A673 (cell line): ENCODE results near the gene TENT5C. TPM values are rescaled to one million over a fixed set of nuclear protein-coding genes. Genes with fewer than 3 reads are reported as not detected.
A peak's percentile ranks its signal among the peaks of the same experiment; 100 is the strongest.

Experiments
- BruUV-seq: library from RNA; stranded (reverse); fragments of 400-500 nt; replicated peaks from 2 replicates; lab custom pipeline; 2021; lab: Mats Ljungman, UMichigan
- CTCF ChIA-PET: fragments of 300-600 bp; sonication (Branson Sonifier 250); formaldehyde crosslinking; loops from one replicate; lab custom pipeline; 2022; ENCODE audit warnings: antibody characterized with exemption; lab: Charles Lee
- POLR2A ChIA-PET: fragments of 300-600 bp; sonication (Branson Sonifier 250); formaldehyde crosslinking; loops from one replicate; lab custom pipeline; 2022; ENCODE audit warnings: antibody characterized with exemption; ENCODE audit not compliant: low non-redundant PET; lab: Charles Lee
- DNase-seq: peaks from one replicate; pipeline ENCODE4 v3.0.0-alpha.2; 2015; ENCODE audit warnings: low spot score
- H3K27ac ChIP-seq: fragments of 200-600 bp; sonication (generic); 2 replicates; pipeline ENCODE4 v1.5.1; 2016; ENCODE audit warnings: mixed run types, low read depth, mild to moderate bottlenecking, mixed read lengths, antibody characterized with exemption, low read length; ENCODE audit not compliant: poor library complexity, severe bottlenecking
- H3K27me3 ChIP-seq: fragments of 200-600 bp; sonication (generic); replicated peaks from 2 replicates; pipeline ENCODE4 v1.6.1; 2017; ENCODE audit warnings: mixed run types, low read depth, mild to moderate bottlenecking, mixed read lengths, antibody characterized with exemption, low read length; ENCODE audit not compliant: insufficient read depth, poor library complexity
- H3K36me3 ChIP-seq: fragments of 200-600 bp; sonication (generic); 2 replicates; pipeline ENCODE4 v1.6.1; 2016; ENCODE audit warnings: mixed run types, mild to moderate bottlenecking, mixed read lengths, antibody characterized with exemption, low read length; ENCODE audit not compliant: insufficient read depth, poor library complexity, severe bottlenecking
- H3K4me1 ChIP-seq: fragments of 200-600 bp; sonication (generic); 2 replicates; pipeline ENCODE4 v1.6.1; 2017; ENCODE audit warnings: mixed run types, mild to moderate bottlenecking, mixed read lengths, antibody characterized with exemption, low read length; ENCODE audit not compliant: insufficient read depth, poor library complexity, severe bottlenecking
- H3K4me3 ChIP-seq: fragments of 200-600 bp; sonication (generic); 2 replicates; pipeline ENCODE4 v1.5.1; 2016; ENCODE audit warnings: low read depth, mixed run types, mild to moderate bottlenecking, mixed read lengths, low read length; ENCODE audit not compliant: poor library complexity, severe bottlenecking
- H3K9me3 ChIP-seq: fragments of 200-600 bp; sonication (generic); 2 replicates; pipeline ENCODE4 v1.6.1; 2016; ENCODE audit warnings: mixed run types, low read depth, mild to moderate bottlenecking, mixed read lengths, antibody characterized with exemption, low read length; ENCODE audit not compliant: poor library complexity, severe bottlenecking
- CTCF ChIP-seq: fragments of 300-800, 200-600 bp; sonication (generic); conservative IDR thresholded peaks from 2 replicates; pipeline ENCODE4 v1.5.1; 2017; ENCODE audit warnings: low read depth, mild to moderate bottlenecking, antibody characterized with exemption, low read length, moderate library complexity, mixed read lengths
- EZH2 ChIP-seq: fragments of 200-600 bp; sonication (generic); IDR thresholded peaks from 2 replicates; pipeline ENCODE4 v1.6.1; 2017; ENCODE audit warnings: borderline replicate concordance, low read depth, mild to moderate bottlenecking, mixed read lengths, antibody characterized with exemption, low read length; ENCODE audit not compliant: poor library complexity, severe bottlenecking
- intact Hi-C: fragments of 100-400 bp; cut with micrococcal nuclease; formaldehyde crosslinking; loops from one replicate; pipeline ENCODE4 v1.10.0; 2022; ENCODE audit not compliant: unreplicated experiment
- total RNA-seq: library from RNA; stranded (reverse); gene quantifications from 2 replicates; pipeline ENCODE4 v1.2.3, GENCODE V29; 2021

TENT5C gene
- total RNA-seq, 1 experiment from 2014 or later, result 1.1 TPM

DNA sequence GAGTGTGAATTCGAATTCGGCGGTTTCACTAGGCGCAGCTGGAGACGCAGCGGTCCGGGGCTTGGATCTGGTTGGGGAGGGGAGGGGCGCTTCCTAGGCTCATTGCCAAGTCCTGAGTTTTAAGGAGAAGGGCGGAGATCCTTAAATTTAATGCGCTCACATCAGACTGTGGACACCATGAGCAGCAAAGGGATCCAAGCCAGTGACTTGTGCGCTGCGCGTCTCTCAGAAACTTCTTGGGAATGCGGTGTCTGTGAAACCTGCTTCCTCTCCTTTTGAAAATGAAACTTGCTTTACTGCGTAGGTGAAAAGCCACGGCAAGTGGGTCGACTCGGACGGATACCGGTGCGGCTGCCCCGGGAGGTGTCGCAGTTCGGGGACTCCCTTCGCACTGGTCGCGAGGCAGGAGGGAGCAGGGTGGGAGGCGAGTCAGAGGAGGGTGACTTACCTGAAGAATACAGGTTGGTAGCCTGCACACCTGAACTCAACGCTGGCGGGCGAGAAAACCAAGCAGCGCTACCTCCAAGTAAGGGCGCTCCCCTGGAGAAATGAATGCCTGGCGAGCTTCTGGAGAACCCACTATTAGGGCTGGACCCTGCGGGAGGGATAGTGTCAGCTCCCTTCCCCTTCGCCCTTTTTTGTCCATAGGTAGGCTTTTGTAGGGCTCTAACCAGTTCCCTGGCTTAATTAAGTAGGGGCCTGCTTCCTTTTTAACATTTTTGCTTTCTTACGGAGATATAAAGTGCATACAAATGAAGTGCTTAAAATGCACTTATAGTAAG is 992 bp downstream of the TENT5C start:
- Histone ChIP-seq H3K36me3 (no peaks in the 10 kb centered on the region), H3K9me3 (no peaks in the 10 kb centered on the region), H3K4me1 (peaks cover 13% of the 10 kb centered on the region), H3K4me3 (peak overlapping the region; percentile 53), H3K27ac (no peak overlapping the region), H3K27me3 (no peaks in the 10 kb centered on the region)
- intact Hi-C loops, result no loop called here
- DNase-seq, result peak; percentile 63
- TF ChIP-seq CTCF (no peak), EZH2 (no peak)
- BruUV-seq, result no TSS peak
- CTCF ChIA-PET, result interaction anchor here (1.0 kb wide), 1 partner anchor 30 kb away, joined by 4 read pairs; no protein-coding TSS in a partner anchor
- POLR2A ChIA-PET, result no interaction called here

DNA sequence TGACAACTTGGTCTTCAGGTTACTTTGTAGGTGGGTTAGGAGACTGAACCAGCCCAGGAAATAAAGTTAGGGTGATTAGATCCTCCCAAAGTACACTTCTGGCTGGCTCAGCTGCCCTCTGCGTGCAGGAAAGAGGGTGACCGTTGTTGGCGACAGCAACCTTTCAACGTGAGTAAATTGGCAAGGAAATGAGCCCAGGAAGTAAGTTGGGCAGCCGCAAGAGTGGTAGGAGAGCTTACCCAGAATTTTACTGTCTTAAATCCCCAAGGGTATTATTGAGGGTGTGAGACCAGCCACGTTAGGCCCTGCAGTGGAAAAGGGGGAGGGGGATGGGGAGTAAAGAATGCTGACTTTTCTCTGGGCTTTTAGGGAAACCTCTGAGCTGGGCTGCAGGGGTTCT is 1.6 kb downstream of the TENT5C start:
- BruUV-seq, result no TSS peak
- H3K4me1 ChIP-seq, result peaks cover 13% of the 10 kb centered on the region
- intact Hi-C loops, result no loop called here
- TF ChIP-seq EZH2 (no peak), CTCF (no peak)
- H3K27me3 ChIP-seq, result no peaks in the 10 kb centered on the region
- peak; percentile 24 for DNase-seq
- POLR2A ChIA-PET, result no interaction called here
- H3K36me3 ChIP-seq, result no peaks in the 10 kb centered on the region
- no peak overlapping the region for H3K27ac ChIP-seq
- H3K4me3 ChIP-seq, result peak overlapping the region; percentile 53
- no peaks in the 10 kb centered on the region for H3K9me3 ChIP-seq
- CTCF ChIA-PET, result interaction anchor here (1.0 kb wide), 1 partner anchor 29 kb away, joined by 4 read pairs; no protein-coding TSS in a partner anchor

- Histone ChIP-seq H3K36me3 (no peaks in the 10 kb centered on the region), H3K27me3 (no peaks in the 10 kb centered on the region), H3K4me1 (peaks cover 16% of the 10 kb centered on the region), H3K27ac (no peak overlapping the region), H3K9me3 (no peaks in the 10 kb centered on the region), H3K4me3 (no peak overlapping the region)
- no peak for DNase-seq
- ChIA-PET POLR2A (no interaction called here), CTCF (interaction anchor here (0.7 to 1.0 kb wide), 2 partner anchors 28 to 145 kb away, joined by 3 to 4 read pairs; no protein-coding TSS in a partner anchor)
- BruUV-seq, result TSS peak; percentile 31
- intact Hi-C loops, result no loop called here
- no peak for TF ChIP-seq EZH2
- no peak for TF ChIP-seq CTCF
These were observed 2.3 kb downstream of the TENT5C start for GRCh38 chr1:117608115-117608615.
